Measurements from ENCODE around the gene EEIG1.

The EEIG1 gene

DNA sequence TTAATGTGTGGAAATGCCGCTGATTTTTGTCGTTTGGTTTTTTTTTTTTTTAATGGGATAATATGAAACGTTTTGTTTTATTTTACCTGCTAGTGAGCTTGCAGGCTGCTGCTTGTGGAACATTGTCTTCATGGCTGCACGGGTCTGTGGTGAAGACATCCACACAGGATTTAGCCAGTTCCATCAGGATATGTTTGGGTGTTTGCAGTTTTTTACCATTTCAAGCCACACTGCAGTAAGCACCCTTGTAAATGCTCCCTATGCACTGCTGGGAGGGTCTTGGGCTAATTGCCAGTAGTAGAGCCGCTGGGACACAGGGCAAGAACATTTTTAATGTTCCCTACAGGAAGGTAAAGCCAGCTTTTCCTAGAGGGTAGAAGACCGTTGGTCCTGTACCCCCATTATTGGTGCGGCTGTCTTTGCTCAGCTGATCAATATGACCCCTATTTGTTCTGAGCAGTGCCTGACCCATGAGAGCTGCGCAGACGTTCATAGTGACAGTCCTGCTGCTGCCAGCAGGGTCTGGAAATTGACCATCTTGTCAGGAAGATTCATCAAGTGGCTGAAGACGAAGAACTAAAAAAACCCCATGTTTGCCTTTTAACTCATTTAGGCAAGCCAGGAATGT, 20.5 kb upstream of the EEIG1 start:
- no peak for TF ChIP-seq CTCF (IDR thresholded peaks at IDR 0.05; ENCODE audit: low read depth, low read length, missing control alignments)
- DNase-seq (ENCODE audit: low read depth), result no peak
- no peak overlapping the region for H3K4me3 ChIP-seq (ENCODE audit: low read depth, low read length)

DNA sequence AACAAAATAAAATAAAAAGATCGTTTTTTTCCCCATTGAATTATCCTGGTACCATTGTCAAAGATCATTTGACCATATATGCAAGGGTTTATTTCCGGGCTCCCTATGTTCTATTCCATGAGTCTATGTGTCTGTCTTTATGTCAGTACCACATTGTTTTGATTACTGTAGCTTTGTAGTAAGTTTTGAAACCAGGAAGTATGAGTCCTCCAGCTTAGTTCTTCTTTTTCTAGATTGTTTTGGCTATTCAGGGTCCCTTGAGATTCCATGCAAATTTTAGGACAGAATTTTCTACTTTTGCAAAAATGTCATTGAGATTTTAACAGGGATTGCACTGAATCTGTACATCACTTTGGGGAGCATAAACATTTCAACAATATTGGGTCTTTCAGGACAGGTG, 18.7 kb upstream of the EEIG1 start:
- no peak for DNase-seq (ENCODE audit: low read depth)
- no peak overlapping the region for H3K4me3 ChIP-seq (ENCODE audit: low read depth, low read length)
- TF ChIP-seq CTCF (IDR thresholded peaks at IDR 0.05; ENCODE audit: low read depth, low read length, missing control alignments), result no peak

DNA sequence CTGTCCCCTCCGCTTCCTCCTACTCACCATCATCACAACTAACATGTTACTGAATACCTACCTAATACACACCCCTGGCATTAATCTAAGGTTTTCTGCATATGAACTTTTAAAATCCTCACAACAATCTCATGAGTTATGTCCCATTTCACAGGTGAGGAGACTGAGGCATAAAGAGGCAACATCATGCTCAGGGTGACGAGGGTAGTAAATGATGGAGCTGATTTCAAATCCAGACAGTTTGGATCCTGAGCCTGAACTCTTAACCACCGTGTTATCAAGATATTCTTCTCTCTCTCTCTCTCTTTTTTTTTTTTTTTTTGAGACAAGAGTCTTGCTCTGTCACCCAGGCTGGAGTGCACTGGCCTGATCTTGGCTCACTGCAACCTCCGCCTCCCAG, 12.9 kb upstream of the EEIG1 start:
- TF ChIP-seq CTCF (IDR thresholded peaks at IDR 0.05; ENCODE audit: low read depth, low read length, missing control alignments), result no peak
- no peak for DNase-seq (ENCODE audit: low read depth)
- no peak overlapping the region for H3K4me3 ChIP-seq (ENCODE audit: low read depth, low read length)

GRCh38 chr9:127991757-127992274, 11.0 kb upstream of the EEIG1 start:
- DNase-seq (ENCODE audit: low read depth), result no peak
- no peak overlapping the region for H3K4me3 ChIP-seq (ENCODE audit: low read depth, low read length)
- TF ChIP-seq CTCF (IDR thresholded peaks at IDR 0.05; ENCODE audit: low read depth, low read length, missing control alignments), result no peak

GRCh38 chr9:127991017-127991756, 10.4 kb upstream of the EEIG1 start:
- DNase-seq (ENCODE audit: low read depth), result no peak
- no peak for TF ChIP-seq CTCF (IDR thresholded peaks at IDR 0.05; ENCODE audit: low read depth, low read length, missing control alignments)
- H3K4me3 ChIP-seq (ENCODE audit: low read depth, low read length), result no peak overlapping the region

GRCh38 chr9:127990554-127990953, 9.8 kb upstream of the EEIG1 start:
- DNase-seq (ENCODE audit: low read depth), result no peak

More at GRCh38 chr9:127990554-127990953, 9.8 kb upstream of the EEIG1 start:
- no peak overlapping the region for H3K4me3 ChIP-seq (ENCODE audit: low read depth, low read length)
- TF ChIP-seq CTCF (IDR thresholded peaks at IDR 0.05; ENCODE audit: low read depth, low read length, missing control alignments), result no peak

Data from GM12864 (cell line).